T-cell (primary cell): Measurements from ENCODE around the gene MYH9. TPM values are rescaled to one million over a fixed set of nuclear protein-coding genes. Genes with fewer than 3 reads are reported as not detected.
A peak's percentile ranks its signal among the peaks of the same experiment; 100 is the strongest.

Experiments used
- ATAC-seq, 4 experiments: fragments of 200-7000 bp in 3 of 4; fragments of 150-1000 bp in 1 of 4; cut with Tn5 transposase; replicated peaks in 1 of 4; 1 replicate in 3 of 4; 2 replicates in 1 of 4; pipeline ENCODE4 v1.10.0; 2021; ENCODE audit warnings: moderate library complexity in 3 of 4, mild to moderate bottlenecking in 2 of 4, moderate number of reproducible peaks in 1 of 4
- CTCF ChIA-PET, 2 donors: fragments of 300-600 bp; sonication (Branson Sonifier 250); formaldehyde crosslinking; loops; one replicate each; lab custom pipeline; 2022; ENCODE audit warnings: antibody characterized with exemption in 2 of 2; lab: Charles Lee
- POLR2A ChIA-PET, 2 donors: fragments of 300-600 bp; sonication (Branson Sonifier 250); formaldehyde crosslinking; loops; one replicate each; lab custom pipeline; 2022; ENCODE audit warnings: antibody characterized with exemption in 2 of 2; lab: Charles Lee
- DNase-seq, 35 experiments: peaks; one replicate each; pipeline versions ENCODE4 v3.0.0 to v3.0.0-alpha.2; 2013 to 2023
- H3K27ac ChIP-seq: one replicate; pipeline ENCODE4 v1.5.1; 2013; ENCODE audit warnings: low read length
- H3K27me3 ChIP-seq, 2 experiments: replicated peaks in 1 of 2; 1 replicate in 1 of 2; 2 replicates in 1 of 2; pipeline versions ENCODE4 v1.6.1 to v1.7.0; 2013; ENCODE audit warnings: low read length in 1 of 2, mixed read lengths in 1 of 2; ENCODE audit not compliant: control insufficient read depth in 2 of 2, insufficient read depth in 2 of 2; ENCODE audit errors: extremely low read depth in 1 of 2
- H3K36me3 ChIP-seq, 2 donors: 1 replicate in 1 of 2; 2 replicates in 1 of 2; pipeline versions ENCODE4 v1.6.1 to v1.7.0; 2013; ENCODE audit warnings: low read length in 1 of 2; ENCODE audit not compliant: control insufficient read depth in 2 of 2, insufficient read depth in 1 of 2; ENCODE audit errors: extremely low read depth in 1 of 2
- H3K4me1 ChIP-seq, 2 experiments: 1 replicate in 1 of 2; 2 replicates in 1 of 2; pipeline versions ENCODE4 v1.6.1 to v1.7.0; 2013; ENCODE audit warnings: low read length in 2 of 2, mixed read lengths in 1 of 2; ENCODE audit not compliant: insufficient read depth in 2 of 2, control insufficient read depth in 1 of 2; ENCODE audit errors: extremely low read depth in 1 of 2
- H3K4me3 ChIP-seq, 2 donors: 1 replicate in 1 of 2; 2 replicates in 1 of 2; pipeline versions ENCODE4 v1.5.1 to v1.7.0; 2013; ENCODE audit warnings: mild to moderate bottlenecking in 2 of 2, low read length in 1 of 2, moderate library complexity in 1 of 2; ENCODE audit not compliant: control insufficient read depth in 1 of 2; ENCODE audit errors: extremely low read depth in 1 of 2
- H3K9me3 ChIP-seq: 2 replicates; pipeline ENCODE4 v1.7.0; 2013
- H3K27ac Mint-ChIP-seq, 2 donors: one replicate each; pipeline ENCODE4 v1.8.0; 2020 to 2021; ENCODE audit warnings: mild to moderate bottlenecking in 2 of 2, mixed read lengths in 2 of 2
- H3K27me3 Mint-ChIP-seq, 2 donors: one replicate each; pipeline ENCODE4 v1.8.0; 2021 to 2022; ENCODE audit warnings: mixed read lengths in 2 of 2
- H3K36me3 Mint-ChIP-seq: one replicate; pipeline ENCODE4 v1.8.0; 2021; ENCODE audit warnings: mixed read lengths
- H3K4me1 Mint-ChIP-seq, 3 donors: one replicate each; pipeline ENCODE4 v1.8.0; 2020 to 2022; ENCODE audit warnings: mixed read lengths in 3 of 3, mild to moderate bottlenecking in 1 of 3
- H3K4me3 Mint-ChIP-seq, 3 donors: one replicate each; pipeline ENCODE4 v1.8.0; 2020 to 2022; ENCODE audit warnings: mild to moderate bottlenecking in 3 of 3, mixed read lengths in 3 of 3, moderate library complexity in 3 of 3
- H3K9me3 Mint-ChIP-seq, 3 donors: one replicate each; pipeline ENCODE4 v1.8.0; 2020 to 2022; ENCODE audit warnings: mixed read lengths in 3 of 3
- WGBS: methylation state at CpG from one replicate; pipeline ENCODE4 v1.1.5; 2013; ENCODE audit warnings: missing lambda C conversion rate; ENCODE audit not compliant: insufficient coverage; 5-methylcytosine and 5-hydroxymethylcytosine counted together
- total RNA-seq, 35 experiments: library from RNA in 6 of 35; stranded (reverse) in 6 of 35; fragments of 120-200 nt in 1 of 35; gene quantifications; one replicate each; pipeline versions ENCODE4 v1.2.1 to v1.2.4 and lab custom pipeline; 2013 to 2026

The MYH9 gene
- total RNA-seq, 5 donors from 2014 or later (not counting 1 experiment from before 2014, with no cell fraction given), result 816 to 1,109 (median 896) TPM

- Histone ChIP-seq H3K27me3 (no peaks in the 10 kb centered on the region), H3K4me3 (peak overlapping the region; percentile 2 to 44), H3K36me3 (peaks cover 0 to 81% of the 10 kb centered on the region in 2 donors), H3K4me1 (peaks cover 87 to 100% of the 10 kb centered on the region in 2 experiments), H3K27ac (peak overlapping the region; percentile 88), H3K9me3 (no peaks in the 10 kb centered on the region)
- H3K27ac Mint-ChIP-seq, result peak overlapping the region; percentile 98 to 100
- H3K27me3 Mint-ChIP-seq, result no peaks in the 10 kb centered on the region
- ATAC-seq (peak in 1 of 4 experiments; percentile 0), DNase-seq (peak in 3 of 35 experiments; percentile 33 to 58 (median 40))
- peak overlapping the region; percentile 79 to 89 (median 82) for H3K4me3 Mint-ChIP-seq
- POLR2A ChIA-PET, result interaction anchor here (0.5 to 1.1 kb wide), 2 partner anchors 9 to 14 kb away, joined by 3 to 8 read pairs; no protein-coding TSS in a partner anchor
- H3K36me3 Mint-ChIP-seq, result peaks cover 54% of the 10 kb centered on the region
- no peaks in the 10 kb centered on the region for H3K9me3 Mint-ChIP-seq
- WGBS, result 10% methylated on average over 24 of the region's 25 CpGs
- H3K4me1 Mint-ChIP-seq, result peaks cover 97 to 99% (median 98%) of the 10 kb centered on the region in 3 donors
- CTCF ChIA-PET, result interaction anchor here (0.7 to 3.4 kb wide), 4 partner anchors 10 to 136 kb away, joined by 3 to 15 read pairs (median 4); no protein-coding TSS in a partner anchor
These were observed 53.5 kb downstream of the MYH9 start for GRCh38 chr22:36334081-36334820.

GRCh38 chr22:36333644-36334043, 54.1 kb downstream of the MYH9 start:
- Mint-ChIP-seq H3K27me3 (no peaks in the 10 kb centered on the region), H3K36me3 (peaks cover 52% of the 10 kb centered on the region), H3K4me1 (peaks cover 97 to 99% (median 98%) of the 10 kb centered on the region in 3 donors), H3K4me3 (peak overlapping the region; percentile 79 to 89 (median 82)), H3K9me3 (no peaks in the 10 kb centered on the region), H3K27ac (peak overlapping the region; percentile 98 to 100)
- H3K4me1 ChIP-seq, result peaks cover 88 to 100% of the 10 kb centered on the region in 2 experiments
- ChIA-PET CTCF (interaction anchor here (0.7 to 3.4 kb wide), 4 partner anchors 11 to 137 kb away, joined by 3 to 15 read pairs (median 4); no protein-coding TSS in a partner anchor), POLR2A (interaction anchor here in 1 of 2 donors (1.0 kb wide), 1 partner anchor 9 kb away, joined by 4 read pairs; no protein-coding TSS in a partner anchor)
- no peak for ATAC-seq
- H3K27ac ChIP-seq, result peak overlapping the region; percentile 88
- no peaks in the 10 kb centered on the region for H3K9me3 ChIP-seq
- peaks cover 0 to 79% of the 10 kb centered on the region in 2 donors for H3K36me3 ChIP-seq
- H3K4me3 ChIP-seq, result peak overlapping the region in 1 of 2 donors; percentile 44
- H3K27me3 ChIP-seq, result no peaks in the 10 kb centered on the region
- WGBS, result no CpG with 5 or more reads among the region's 5 CpGs
- DNase-seq, result peak in 1 of 35 experiments; percentile 44

DNA sequence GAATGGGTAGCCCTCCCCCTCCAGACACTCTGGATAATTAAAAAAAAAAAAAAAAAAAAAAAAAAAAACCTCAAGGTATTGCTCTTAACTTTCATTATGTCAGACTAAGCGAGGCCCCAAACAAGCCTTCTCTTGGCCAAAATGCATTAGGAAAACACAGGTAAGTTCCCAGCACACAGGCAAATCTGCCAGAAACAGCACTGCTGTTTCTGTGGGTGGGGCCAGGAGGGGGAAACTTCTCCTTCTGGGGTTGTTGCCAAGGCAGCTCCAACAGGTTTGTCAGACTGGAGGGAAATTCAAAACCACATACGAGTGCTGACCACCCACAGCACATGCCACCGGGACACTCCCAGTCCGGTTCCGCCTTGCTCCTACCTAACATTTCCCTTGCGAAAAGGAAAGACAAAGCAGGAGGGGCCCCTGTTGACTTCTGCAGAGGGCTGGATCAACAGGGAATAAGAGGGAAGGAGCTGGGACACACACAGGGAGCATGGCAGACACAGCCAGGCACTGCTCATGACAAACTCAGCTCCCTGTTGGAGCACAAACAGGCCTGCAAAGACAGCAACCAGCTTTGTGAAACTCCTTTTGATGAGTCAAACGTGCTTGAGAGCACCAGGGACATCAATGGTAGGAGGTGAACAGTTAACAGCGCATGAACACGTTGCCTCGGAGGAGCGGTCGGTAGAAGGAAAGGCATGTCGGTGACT, 55.0 kb downstream of the MYH9 start:
- CTCF ChIA-PET, result interaction anchor here in 1 of 2 donors (0.6 to 3.4 kb wide), 7 partner anchors 15 to 55 kb away, joined by 3 to 15 read pairs (median 3); no protein-coding TSS in a partner anchor
- H3K27ac ChIP-seq, result peak overlapping the region; percentile 88
- Mint-ChIP-seq H3K9me3 (no peaks in the 10 kb centered on the region), H3K4me3 (peak overlapping the region; percentile 79 to 89 (median 82)), H3K27me3 (no peaks in the 10 kb centered on the region), H3K27ac (peak overlapping the region; percentile 98 to 100), H3K4me1 (peaks cover 99 to 100% (median 99%) of the 10 kb centered on the region in 3 donors), H3K36me3 (peaks cover 61% of the 10 kb centered on the region)
- peak in 23 of 35 experiments; percentile 26 to 77 (median 46) for DNase-seq
- H3K27me3 ChIP-seq, result no peaks in the 10 kb centered on the region
- peak; percentile 23 to 34 (median 28) for ATAC-seq
- peak overlapping the region; percentile 28 to 62 for H3K4me3 ChIP-seq
- no peaks in the 10 kb centered on the region for H3K9me3 ChIP-seq
- H3K36me3 ChIP-seq, result peaks cover 0 to 81% of the 10 kb centered on the region in 2 donors
- WGBS, result 0% methylated on average over 8 of the region's 13 CpGs
- POLR2A ChIA-PET, result interaction anchor here in 1 of 2 donors (0.8 to 1.4 kb wide), 3 partner anchors 9 to 32 kb away, joined by 3 to 4 read pairs (median 4); no protein-coding TSS in a partner anchor
- H3K4me1 ChIP-seq, result peaks cover 84 to 100% of the 10 kb centered on the region in 2 experiments

- H3K9me3 ChIP-seq, result no peaks in the 10 kb centered on the region
- peak; percentile 44 to 78 (median 63) for DNase-seq
- peaks cover 0 to 81% of the 10 kb centered on the region in 2 donors for H3K36me3 ChIP-seq
- no peaks in the 10 kb centered on the region for H3K9me3 Mint-ChIP-seq
- H3K27me3 ChIP-seq, result no peaks in the 10 kb centered on the region
- peaks cover 65% of the 10 kb centered on the region for H3K36me3 Mint-ChIP-seq
- H3K27me3 Mint-ChIP-seq, result no peaks in the 10 kb centered on the region
- POLR2A ChIA-PET, result interaction anchor here (0.8 to 1.4 kb wide), 3 partner anchors 24 to 45 kb away, joined by 3 to 4 read pairs (median 3); no protein-coding TSS in a partner anchor
- H3K27ac Mint-ChIP-seq, result peak overlapping the region; percentile 98 to 100
- peak overlapping the region; percentile 88 for H3K27ac ChIP-seq
- ATAC-seq, result peak; percentile 20 to 39 (median 36)
- WGBS, result 6% methylated on average over 7 of the region's 15 CpGs
- peak overlapping the region; percentile 28 to 62 for H3K4me3 ChIP-seq
- H3K4me3 Mint-ChIP-seq, result peak overlapping the region; percentile 82 to 89 (median 83)
- CTCF ChIA-PET, result interaction anchor here in 1 of 2 donors (0.5 to 3.4 kb wide), 10 partner anchors 14 to 154 kb away, joined by 3 to 15 read pairs (median 4); no protein-coding TSS in a partner anchor
- H3K4me1 ChIP-seq, result peaks cover 77 to 100% of the 10 kb centered on the region in 2 experiments
- peaks cover 99 to 100% (median 99%) of the 10 kb centered on the region in 3 donors for H3K4me1 Mint-ChIP-seq
These were observed 55.7 kb downstream of the MYH9 start for GRCh38 chr22:36331912-36332622.

DNA sequence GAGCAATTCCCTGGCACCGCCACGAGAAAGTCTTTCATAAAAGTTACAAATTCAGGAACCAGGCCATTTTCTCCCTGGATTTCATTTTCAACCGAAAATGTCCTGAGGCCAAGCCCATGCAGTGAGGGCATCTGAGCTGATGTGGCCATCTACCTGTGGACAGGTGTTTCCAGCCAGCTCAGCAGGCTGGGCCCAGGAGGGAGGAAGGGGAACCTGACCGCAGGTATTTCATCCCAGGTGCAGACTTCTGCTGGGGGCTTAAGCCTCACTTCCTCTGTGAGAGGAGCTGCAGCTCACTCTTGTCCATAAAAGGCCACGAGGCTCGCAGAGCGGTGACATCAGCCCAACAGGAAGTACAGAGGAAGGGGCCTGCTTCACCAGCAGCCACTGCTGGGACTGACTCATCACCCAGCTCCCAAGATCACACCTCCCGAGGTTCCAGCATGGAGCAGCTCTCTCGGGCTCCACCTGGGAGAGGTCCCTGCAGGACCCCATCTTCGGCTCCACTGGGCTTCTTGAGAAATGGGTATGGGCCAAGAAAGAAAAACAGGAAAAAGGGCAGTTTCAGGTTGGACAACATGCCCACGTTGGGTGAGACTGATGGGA, 56.4 kb downstream of the MYH9 start:
- H3K27ac ChIP-seq, result peak overlapping the region; percentile 88
- peak; percentile 58 to 88 (median 71) for DNase-seq
- WGBS, result 0% methylated on average over 7 of the region's 11 CpGs
- peak overlapping the region; percentile 82 to 89 (median 83) for H3K4me3 Mint-ChIP-seq
- peaks cover 3 to 81% of the 10 kb centered on the region in 2 donors for H3K36me3 ChIP-seq
- H3K27me3 ChIP-seq, result no peaks in the 10 kb centered on the region
- H3K4me1 Mint-ChIP-seq, result peaks cover 99 to 100% (median 99%) of the 10 kb centered on the region in 3 donors
- ChIA-PET CTCF (interaction anchor here in 1 of 2 donors (0.5 to 3.4 kb wide), 9 partner anchors 9 to 155 kb away, joined by 3 to 15 read pairs (median 3); no protein-coding TSS in a partner anchor), POLR2A (interaction anchor here (0.7 to 1.4 kb wide), 3 partner anchors 24 to 46 kb away, joined by 3 to 4 read pairs (median 3); no protein-coding TSS in a partner anchor)
- peaks cover 71 to 93% of the 10 kb centered on the region in 2 experiments for H3K4me1 ChIP-seq
- no peaks in the 10 kb centered on the region for H3K9me3 Mint-ChIP-seq
- no peaks in the 10 kb centered on the region for H3K9me3 ChIP-seq
- H3K4me3 ChIP-seq, result peak overlapping the region; percentile 28 to 62
- H3K27me3 Mint-ChIP-seq, result no peaks in the 10 kb centered on the region
- peak overlapping the region; percentile 98 to 100 for H3K27ac Mint-ChIP-seq
- H3K36me3 Mint-ChIP-seq, result peaks cover 65% of the 10 kb centered on the region
- ATAC-seq, result peak; percentile 66 to 74 (median 71)
